Dermis microvascular lymphatic vessel endothelial cell (primary cell): Measurements from ENCODE around the gene NSUN2. TPM values are rescaled to one million over a fixed set of nuclear protein-coding genes. Genes with fewer than 3 reads are reported as not detected.

ENCODE experiments used
- DNase-seq, 2 donors: peaks; one replicate each; pipeline versions ENCODE4 v3.0.0 to v3.0.0-alpha.2; 2010; ENCODE audit warnings: low read depth in 2 of 2
- total RNA-seq: library from RNA; depleted of rRNA; stranded (reverse); fragments of >200 nt; gene quantifications from 2 replicates; pipeline ENCODE4 v1.2.1, GENCODE V29; 2014

NSUN2 gene
- total RNA-seq, 1 donor from 2014 or later = 50.3 TPM

GRCh38 chr5:6604341-6604740 is 28.5 kb downstream of the NSUN2 start:
- DNase-seq = no peak

- DNase-seq = no peak
These were observed 29.2 kb downstream of the NSUN2 start for GRCh38 chr5:6603643-6604042.

- no peak for DNase-seq
These were observed 30.4 kb downstream of the NSUN2 start for GRCh38 chr5:6602441-6602840.

GRCh38 chr5:6601816-6602215 is 31.0 kb downstream of the NSUN2 start:
- no peak for DNase-seq

DNA sequence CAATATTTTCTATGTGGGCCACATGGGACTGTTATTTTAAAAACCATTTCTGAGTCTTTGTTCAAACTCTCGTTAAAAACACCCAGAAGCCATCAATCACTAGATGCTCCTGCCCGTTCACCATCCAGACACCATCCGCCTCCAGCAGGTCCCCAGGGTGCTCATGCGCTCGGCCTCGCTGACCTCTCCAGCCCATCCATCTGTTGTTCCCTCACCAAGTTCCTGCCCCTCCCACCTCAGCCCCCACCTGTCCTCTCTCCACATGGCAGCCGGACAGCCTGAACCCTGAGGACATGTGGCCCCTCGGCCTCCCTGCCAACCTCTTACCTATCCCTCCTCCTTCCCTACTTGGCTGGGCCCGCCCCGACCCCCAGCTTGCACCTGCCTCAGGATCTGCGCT is 31.6 kb downstream of the NSUN2 start:
- no peak for DNase-seq

DNA sequence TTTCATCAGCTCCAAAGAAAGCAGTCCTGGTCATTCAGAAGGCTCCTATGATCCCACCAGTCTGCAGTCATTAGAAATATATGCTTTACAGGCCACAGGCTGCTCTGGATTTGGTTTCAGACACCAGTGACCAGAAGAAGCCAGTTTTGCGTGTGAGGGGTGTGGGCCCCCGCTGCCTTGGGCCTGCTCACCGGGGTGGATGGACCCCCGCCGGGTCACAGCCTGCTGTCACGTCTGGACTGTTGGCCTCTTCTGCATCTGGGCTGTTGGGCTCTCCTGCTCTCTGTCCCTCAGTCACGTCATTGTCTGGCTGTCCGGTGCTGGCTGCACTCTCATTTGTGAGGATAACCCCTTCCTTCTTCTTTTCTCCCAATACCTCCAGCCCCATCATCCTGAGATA is 33.1 kb downstream of the NSUN2 start:
- no peak for DNase-seq

DNA sequence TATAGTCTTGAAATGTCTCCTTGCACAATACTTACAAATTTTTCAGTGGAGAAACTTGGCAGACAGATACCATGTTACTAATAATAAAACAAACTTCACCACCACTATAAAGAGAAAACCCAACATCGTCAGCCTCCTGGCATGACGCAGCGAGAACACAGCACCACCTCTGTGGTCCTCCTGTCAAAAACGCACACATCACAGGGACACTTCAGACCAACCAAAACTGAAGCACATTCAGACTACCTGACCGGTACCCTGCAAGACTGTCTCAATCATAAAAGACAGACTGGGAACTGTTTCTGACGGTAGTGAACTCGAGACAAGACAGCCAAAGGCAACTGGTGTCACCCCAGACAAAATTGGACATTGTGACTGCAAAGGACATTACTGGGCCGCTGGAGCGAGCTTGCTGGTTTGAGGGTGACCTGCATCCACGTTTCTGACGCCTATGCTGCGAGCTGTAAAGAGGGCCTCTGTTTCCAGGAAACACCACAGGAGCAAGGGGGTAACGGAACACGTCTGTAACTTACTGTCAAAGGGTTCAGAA is 34.4 kb downstream of the NSUN2 start:
- no peak for DNase-seq

- DNase-seq = no peak
These were observed 35.3 kb downstream of the NSUN2 start for GRCh38 chr5:6597557-6597956.

- DNase-seq = no peak
These were observed 36.5 kb downstream of the NSUN2 start for GRCh38 chr5:6596388-6596787.

DNA sequence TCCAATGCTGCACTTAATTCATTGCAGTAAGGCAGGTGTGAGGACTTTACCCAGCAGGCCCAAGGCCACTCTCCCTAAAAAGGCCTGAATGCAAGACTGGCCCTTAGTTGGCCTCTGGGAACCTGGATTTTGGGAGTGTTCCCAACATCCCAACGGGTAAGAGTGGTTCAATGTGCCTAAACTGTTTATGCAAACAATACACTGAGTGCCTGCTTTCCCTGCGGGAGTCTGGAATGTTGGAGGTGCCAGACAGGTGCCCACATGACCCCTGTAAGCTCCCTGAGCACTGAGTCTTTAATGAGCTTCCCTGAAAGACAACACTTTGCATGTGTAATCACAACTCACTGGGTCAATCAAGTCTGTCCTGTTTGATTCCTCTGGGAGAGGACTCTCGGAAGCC is 37.4 kb downstream of the NSUN2 start:
- DNase-seq = no peak

DNA sequence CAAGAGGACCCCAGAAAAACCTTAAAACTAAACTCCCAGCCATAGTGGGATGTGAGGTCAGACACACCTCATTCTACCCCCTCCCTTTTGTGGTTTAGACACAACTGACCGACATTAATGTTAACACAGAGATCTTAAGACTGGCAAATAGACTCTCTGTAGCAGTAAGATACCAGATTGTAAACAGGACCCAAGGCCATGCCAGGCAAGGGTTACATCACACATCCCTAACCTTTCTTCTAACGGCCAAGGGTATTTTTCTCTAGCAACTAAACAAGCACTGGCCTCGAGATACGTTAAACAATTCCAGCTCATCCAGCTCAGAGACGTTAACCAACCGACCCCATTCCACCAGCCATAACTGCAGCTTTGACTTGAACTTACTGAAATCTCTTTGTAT is 38.8 kb downstream of the NSUN2 start:
- DNase-seq = no peak

- no peak for DNase-seq
These were observed 39.5 kb downstream of the NSUN2 start for GRCh38 chr5:6593148-6594016.

DNA sequence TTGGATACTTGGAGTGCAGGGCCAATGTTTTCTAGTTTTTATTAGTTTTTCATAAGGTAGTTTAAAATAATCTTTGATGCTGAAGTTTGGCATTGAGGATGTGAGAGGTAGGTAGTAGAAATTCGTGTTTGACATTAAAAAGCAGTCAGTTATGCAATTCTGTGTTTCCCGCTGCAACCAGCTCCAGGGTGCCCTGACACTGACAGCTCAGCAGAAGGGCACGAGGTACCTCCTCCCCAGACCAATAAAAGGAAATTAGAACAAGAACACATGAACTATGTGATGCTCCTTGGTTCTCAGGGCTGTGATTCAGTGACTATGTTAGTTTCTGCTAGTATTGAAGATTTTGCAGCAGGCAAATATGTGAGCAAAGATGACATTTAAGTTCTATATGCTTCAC is 40.2 kb downstream of the NSUN2 start:
- DNase-seq = no peak

DNA sequence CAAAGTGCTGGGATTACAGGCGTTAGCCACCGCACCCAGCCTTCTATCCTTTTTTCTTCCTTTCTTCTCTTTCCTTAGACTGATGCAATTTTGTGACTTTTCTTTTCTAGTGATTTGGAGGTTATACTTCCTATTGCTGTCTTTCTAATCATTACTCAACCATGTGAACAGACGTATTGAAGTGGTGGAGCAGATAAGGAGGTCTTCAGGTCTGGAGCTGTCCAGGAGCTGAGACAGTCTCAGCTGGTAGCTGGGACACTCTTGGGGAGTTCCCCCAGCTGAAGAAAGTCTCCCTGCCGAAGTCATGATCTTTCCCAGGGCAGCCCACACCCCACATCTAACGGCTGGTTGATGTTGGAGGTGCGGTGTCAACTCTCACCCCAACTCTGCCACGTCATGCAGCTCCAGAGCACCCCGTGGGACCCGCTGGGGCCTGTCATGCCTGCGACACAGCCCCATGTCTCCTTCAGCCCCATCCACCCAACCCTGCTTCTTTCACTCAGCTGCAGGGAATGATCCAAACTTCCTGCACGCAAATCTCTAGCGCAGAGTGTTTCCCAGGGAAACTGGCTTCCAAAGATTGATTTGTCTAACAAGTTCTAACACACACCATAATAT is 41.1 kb downstream of the NSUN2 start:
- DNase-seq = no peak

DNA sequence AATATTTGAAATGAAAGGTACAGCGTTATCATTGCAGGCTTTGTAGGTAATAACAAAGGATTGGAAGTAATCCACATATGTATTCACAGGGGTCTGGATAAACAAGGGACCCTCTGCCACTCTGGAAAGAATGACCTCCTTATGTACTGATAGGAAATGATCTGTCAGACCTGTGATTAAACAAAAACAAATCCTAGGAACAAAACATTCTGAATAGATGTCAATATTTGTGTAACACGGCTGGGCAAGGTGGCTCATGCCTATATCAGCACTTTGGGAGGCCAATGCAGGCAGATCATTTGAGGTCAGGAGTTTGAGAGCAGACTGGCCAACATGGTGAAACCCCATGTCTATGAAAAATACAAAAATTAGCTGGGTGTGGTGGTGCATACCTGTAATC is 42.3 kb downstream of the NSUN2 start:
- peak in 1 of 2 donors; percentile 19 for DNase-seq

- DNase-seq = no peak
These were observed 45.7 kb downstream of the NSUN2 start for GRCh38 chr5:6587171-6587570.

DNA sequence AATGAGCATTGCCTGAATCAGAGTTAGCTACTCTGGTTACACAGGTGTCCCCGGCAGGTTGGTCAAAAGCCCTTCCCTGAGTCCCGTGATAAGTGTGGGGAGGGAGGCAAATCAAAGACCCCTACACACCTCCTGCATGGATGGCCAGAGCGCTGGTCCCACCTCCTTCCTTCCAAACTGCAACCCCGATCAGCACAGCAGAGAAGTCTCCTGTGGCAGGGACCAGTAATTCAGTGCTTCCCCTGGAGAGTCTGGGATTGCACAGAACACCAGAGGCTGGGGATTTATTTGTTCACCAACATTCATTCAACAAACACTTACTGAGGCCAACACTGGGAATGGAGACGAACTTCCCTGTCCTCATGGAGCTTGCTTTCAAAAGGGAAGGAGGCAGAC is 46.2 kb downstream of the NSUN2 start:
- no peak for DNase-seq

- no peak for DNase-seq
These were observed 46.8 kb downstream of the NSUN2 start for GRCh38 chr5:6585939-6586646.

DNA sequence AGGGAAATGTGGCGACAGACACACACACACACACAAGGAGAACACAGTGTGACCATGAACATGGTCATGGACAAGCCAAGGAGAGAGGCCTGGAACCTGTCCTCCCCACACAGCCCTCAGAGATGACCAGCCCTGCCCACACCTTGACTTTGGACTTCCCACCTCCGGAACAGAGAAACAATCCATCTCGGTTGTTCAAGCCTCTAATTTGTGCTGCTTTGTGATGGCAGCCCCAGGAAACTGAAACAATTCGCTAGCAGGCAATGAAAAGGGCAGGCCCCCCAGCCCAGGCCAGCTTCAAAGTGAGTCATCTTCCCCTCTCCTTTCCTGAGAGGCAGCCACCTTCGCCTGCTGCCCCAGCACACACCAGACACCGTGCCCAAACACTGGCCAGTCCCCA is 47.7 kb downstream of the NSUN2 start:
- DNase-seq = peak in 1 of 2 donors; percentile 38

GRCh38 chr5:6584727-6585126 is 48.1 kb downstream of the NSUN2 start:
- no peak for DNase-seq

- no peak for DNase-seq
These were observed 48.7 kb downstream of the NSUN2 start for GRCh38 chr5:6584101-6584645.
